Breast epithelium (tissue), 3 donors: ENCODE measurements around the gene NDUFB3.

Experiments
- POLR2A ChIP-seq: fragments of 450-650 bp; IDR thresholded peaks from one replicate; pipeline ENCODE4 v1.6.1; 2016; ENCODE audit warnings: antibody characterized with exemption, mild to moderate bottlenecking, moderate library complexity
- POLR2AphosphoS5 ChIP-seq, 3 donors: sonication (generic); formaldehyde crosslinking; IDR thresholded peaks; one replicate each; pipeline ENCODE4 v1.6.1; 2017; ENCODE audit warnings: antibody characterized with exemption in 3 of 3
- TF ChIP-seq, protein P1 (sequence below), 3 donors: fragments of 450-650 bp; IDR thresholded peaks; one replicate each; pipeline ENCODE4 v1.5.1; 2016 to 2017; ENCODE audit warnings: antibody characterized with exemption in 3 of 3, mild to moderate bottlenecking in 3 of 3, moderate library complexity in 3 of 3

DNA sequence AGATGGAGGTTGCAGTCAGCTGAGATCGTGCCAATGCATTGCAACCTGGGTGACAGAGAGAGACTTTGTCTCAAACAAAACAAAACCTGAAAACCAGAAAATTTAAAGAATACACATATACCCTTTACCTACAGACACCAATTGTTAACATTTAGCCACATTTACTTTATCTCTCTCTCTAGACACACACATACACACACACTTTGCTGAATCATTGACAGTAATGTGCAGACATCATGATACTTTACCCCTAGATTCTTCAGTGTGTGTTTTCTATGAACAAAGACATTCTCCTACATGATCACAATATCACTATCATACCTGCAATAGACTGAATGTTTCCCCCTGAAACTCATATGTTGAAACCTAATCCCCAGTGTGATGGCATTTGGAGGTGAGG lies 34.0 kb downstream of the NDUFB3 start:
- TF ChIP-seq POLR2A (no peak), POLR2AphosphoS5 (IDR thresholded peaks at IDR 0.05) (no peak)
- TF ChIP-seq, protein P1, sequence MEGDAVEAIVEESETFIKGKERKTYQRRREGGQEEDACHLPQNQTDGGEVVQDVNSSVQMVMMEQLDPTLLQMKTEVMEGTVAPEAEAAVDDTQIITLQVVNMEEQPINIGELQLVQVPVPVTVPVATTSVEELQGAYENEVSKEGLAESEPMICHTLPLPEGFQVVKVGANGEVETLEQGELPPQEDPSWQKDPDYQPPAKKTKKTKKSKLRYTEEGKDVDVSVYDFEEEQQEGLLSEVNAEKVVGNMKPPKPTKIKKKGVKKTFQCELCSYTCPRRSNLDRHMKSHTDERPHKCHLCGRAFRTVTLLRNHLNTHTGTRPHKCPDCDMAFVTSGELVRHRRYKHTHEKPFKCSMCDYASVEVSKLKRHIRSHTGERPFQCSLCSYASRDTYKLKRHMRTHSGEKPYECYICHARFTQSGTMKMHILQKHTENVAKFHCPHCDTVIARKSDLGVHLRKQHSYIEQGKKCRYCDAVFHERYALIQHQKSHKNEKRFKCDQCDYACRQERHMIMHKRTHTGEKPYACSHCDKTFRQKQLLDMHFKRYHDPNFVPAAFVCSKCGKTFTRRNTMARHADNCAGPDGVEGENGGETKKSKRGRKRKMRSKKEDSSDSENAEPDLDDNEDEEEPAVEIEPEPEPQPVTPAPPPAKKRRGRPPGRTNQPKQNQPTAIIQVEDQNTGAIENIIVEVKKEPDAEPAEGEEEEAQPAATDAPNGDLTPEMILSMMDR (IDR thresholded peaks at IDR 0.05): no peak
